ENCODE measurements around the gene PLCL1. TPM values are rescaled to one million over a fixed set of nuclear protein-coding genes. Genes with fewer than 3 reads are reported as not detected.

PLCL1 gene
- total RNA-seq, 4 donors from 2014 or later: 0.34 to 4.2 (median 1.2) TPM

- TF ChIP-seq POLR2A (IDR thresholded peaks at IDR 0.05) (no peak), CTCF (IDR thresholded peaks at IDR 0.05) (no peak)
- WGBS, 2 donors: 77% methylated on average over 6 of the region's 6 CpGs
- Histone ChIP-seq H3K9me3 (no peaks in the 10 kb centered on the region), H3K36me3 (no peaks in the 10 kb centered on the region), H3K27ac (no peak overlapping the region), H3K4me3 (no peak overlapping the region), H3K27me3 (no peaks in the 10 kb centered on the region), H3K4me1 (no peaks in the 10 kb centered on the region)
- intact Hi-C loops (cut with DNase I): loop anchor here (5.0 to 10.0 kb wide), 2 partner anchors 160 to 332 kb away; partner anchors contain the start of gene PLCL1
- no peak for DNase-seq
Observed at GRCh38 chr2:198134293-198134955, 330.0 kb downstream of the PLCL1 start.

GRCh38 chr2:198135481-198135934 is 331.1 kb downstream of the PLCL1 start:
- Histone ChIP-seq H3K4me3 (no peak overlapping the region), H3K27me3 (no peaks in the 10 kb centered on the region), H3K4me1 (no peaks in the 10 kb centered on the region), H3K36me3 (no peaks in the 10 kb centered on the region), H3K27ac (no peak overlapping the region), H3K9me3 (no peaks in the 10 kb centered on the region)
- 23 to 34% methylated on average over 2 of the region's 2 CpGs for WGBS, 2 donors
- no peak for TF ChIP-seq CTCF (IDR thresholded peaks at IDR 0.05)
- no peak for TF ChIP-seq POLR2A (IDR thresholded peaks at IDR 0.05)
- intact Hi-C loops (cut with DNase I): loop anchor here (10.0 kb wide), 1 partner anchor 159 kb away; no protein-coding TSS in a partner anchor
- no peak for DNase-seq

GRCh38 chr2:198136142-198136541 is 331.7 kb downstream of the PLCL1 start:
- H3K27me3 ChIP-seq: no peaks in the 10 kb centered on the region
- no peaks in the 10 kb centered on the region for H3K9me3 ChIP-seq
- TF ChIP-seq CTCF (IDR thresholded peaks at IDR 0.05) (no peak), POLR2A (IDR thresholded peaks at IDR 0.05) (no peak)
- no peak for DNase-seq
- intact Hi-C loops (cut with DNase I): loop anchor here (10.0 kb wide), 1 partner anchor 159 kb away; no protein-coding TSS in a partner anchor
- 71 to 83% methylated on average over 2 of the region's 2 CpGs for WGBS, 2 donors
- no peak overlapping the region for H3K27ac ChIP-seq
- H3K4me3 ChIP-seq: no peak overlapping the region
- no peaks in the 10 kb centered on the region for H3K4me1 ChIP-seq
- H3K36me3 ChIP-seq: no peaks in the 10 kb centered on the region

- no peaks in the 10 kb centered on the region for H3K4me1 ChIP-seq
- no peaks in the 10 kb centered on the region for H3K27me3 ChIP-seq
- H3K27ac ChIP-seq: no peak overlapping the region
- H3K36me3 ChIP-seq: no peaks in the 10 kb centered on the region
- TF ChIP-seq POLR2A (IDR thresholded peaks at IDR 0.05) (no peak), CTCF (IDR thresholded peaks at IDR 0.05) (no peak)
- H3K4me3 ChIP-seq: no peak overlapping the region
- intact Hi-C loops (cut with DNase I): loop anchor here (10.0 kb wide), 1 partner anchor 157 kb away; no protein-coding TSS in a partner anchor
- no peak for DNase-seq
- 71 to 80% methylated on average over 1 of the region's 1 CpG for WGBS, 2 donors
- H3K9me3 ChIP-seq: no peaks in the 10 kb centered on the region
Observed at GRCh38 chr2:198137733-198138132, 333.3 kb downstream of the PLCL1 start.

GRCh38 chr2:198141726-198142125 is 337.3 kb downstream of the PLCL1 start:
- Histone ChIP-seq H3K4me1 (no peaks in the 10 kb centered on the region), H3K4me3 (no peak overlapping the region), H3K27ac (no peak overlapping the region), H3K36me3 (no peaks in the 10 kb centered on the region), H3K9me3 (no peaks in the 10 kb centered on the region), H3K27me3 (no peaks in the 10 kb centered on the region)
- WGBS, 2 donors: 73 to 85% methylated on average over 2 of the region's 2 CpGs
- DNase-seq: no peak
- intact Hi-C loops (cut with DNase I): no loop called here
- TF ChIP-seq POLR2A (IDR thresholded peaks at IDR 0.05): no peak
- TF ChIP-seq CTCF (IDR thresholded peaks at IDR 0.05): no peak

Data from esophagus squamous epithelium (tissue), 5 donors.